Urothelium cell line (cell line): ENCODE data around the gene CDKN2AIP.
"Not testable (repeated sequence)": the region's sequence is repeated elsewhere in the genome, so short reads cannot be mapped to it uniquely, and the experiment has no call there.

ENCODE experiments used
- DNase-seq: peaks from one replicate; pipeline ENCODE4 v3.0.0; 2011; ENCODE audit warnings: low spot score, mixed read lengths
- FAIRE-seq: peaks from 2 replicates; lab custom pipeline; 2011; peaks lifted over from hg19 to GRCh38; lab: Jason Lieb, UNC

CDKN2AIP gene

DNA sequence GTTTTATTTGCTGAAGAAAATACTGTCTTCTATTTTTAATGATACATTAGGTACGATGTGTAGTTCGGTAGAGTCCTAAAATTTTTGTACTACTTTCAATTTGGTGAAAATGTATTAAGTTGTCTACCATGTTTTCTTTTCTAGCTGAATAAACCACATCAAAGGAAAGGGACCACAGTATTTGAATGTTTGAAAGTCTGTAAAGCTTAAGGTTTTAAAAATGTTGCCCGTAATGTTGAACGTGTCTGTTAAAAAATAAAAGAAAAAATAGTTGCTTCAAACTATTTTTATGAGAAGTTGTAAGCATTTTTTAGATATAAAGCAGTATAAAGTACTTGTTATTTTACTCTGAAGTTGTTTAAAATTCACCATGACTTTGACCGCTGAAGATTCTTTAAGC is 3.2 kb downstream of the CDKN2AIP start:
- FAIRE-seq (no peak), DNase-seq (no peak)

DNA sequence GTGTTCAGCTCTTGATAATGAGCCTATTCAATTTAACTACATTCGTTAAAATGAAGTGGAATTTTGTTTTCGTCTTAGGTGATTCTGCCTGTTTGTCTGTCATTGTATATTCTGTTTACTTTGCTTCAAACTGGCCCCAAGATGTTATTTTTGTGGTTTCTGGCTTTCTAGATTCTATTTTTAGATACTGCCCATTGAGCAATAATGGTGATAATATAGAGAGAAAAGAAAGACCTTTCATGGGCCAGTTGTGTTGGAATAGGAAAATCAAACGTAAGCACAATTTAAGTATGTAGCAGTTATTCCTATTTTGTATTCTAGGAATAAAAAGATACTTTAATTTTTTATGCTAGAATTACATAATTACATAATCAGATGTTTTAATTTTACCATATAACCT is 4.0 kb downstream of the CDKN2AIP start:
- DNase-seq (no peak), FAIRE-seq (no peak)

DNA sequence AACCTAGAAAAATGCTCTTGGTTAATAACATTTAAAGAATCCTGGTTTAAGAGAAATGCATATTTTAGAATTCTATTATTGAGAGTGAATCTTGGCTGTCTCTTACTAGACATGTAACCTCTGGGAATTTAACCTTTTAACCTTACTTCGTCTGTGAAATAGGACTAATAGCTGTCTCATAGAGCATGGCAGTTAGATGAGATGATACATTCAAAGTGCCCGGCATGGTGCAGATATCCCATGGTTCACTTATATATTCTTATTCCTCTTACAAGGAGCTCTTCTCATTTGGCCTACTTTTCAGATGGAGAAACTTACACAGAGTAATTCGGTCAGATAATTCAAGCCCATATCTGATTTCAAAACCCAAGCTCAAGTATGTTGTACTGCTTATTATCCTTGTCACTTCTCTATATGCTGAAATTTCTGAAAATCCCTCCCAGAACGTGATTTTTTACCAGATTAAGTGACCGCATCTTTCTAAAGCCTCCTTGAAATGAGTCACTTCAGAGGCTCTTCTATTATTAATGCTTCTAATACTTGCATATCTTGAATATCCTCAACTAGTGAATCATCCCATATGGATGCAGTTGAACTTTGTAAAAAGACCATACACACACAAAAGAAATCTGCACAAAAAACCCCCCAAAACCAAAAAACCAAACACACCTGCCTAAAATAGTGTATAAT is 4.9 kb downstream of the CDKN2AIP start:
- no peak for FAIRE-seq

DNA sequence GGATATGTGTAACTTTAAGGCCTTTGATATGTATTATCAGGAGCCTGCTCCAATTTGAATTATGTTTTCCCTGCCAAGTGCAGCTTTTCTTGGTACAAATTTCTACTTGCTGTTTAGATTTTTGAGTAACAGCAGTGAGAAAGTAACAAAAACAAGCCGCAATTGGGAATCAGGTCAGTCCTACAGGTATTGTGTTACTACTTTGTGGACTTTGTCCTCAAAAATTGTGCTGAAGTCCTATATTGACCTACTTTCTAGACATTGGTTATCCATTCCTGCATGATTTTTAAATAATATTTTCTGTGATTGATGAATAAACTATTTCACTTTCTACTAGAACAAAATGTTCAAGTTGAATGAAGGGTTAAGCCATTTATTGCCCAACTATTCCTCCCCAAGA is 5.7 kb downstream of the CDKN2AIP start:
- no peak for DNase-seq
- FAIRE-seq, result no peak

More for the DNA sequence above, 4.9 kb downstream of the CDKN2AIP start:
- DNase-seq, result no peak

DNA sequence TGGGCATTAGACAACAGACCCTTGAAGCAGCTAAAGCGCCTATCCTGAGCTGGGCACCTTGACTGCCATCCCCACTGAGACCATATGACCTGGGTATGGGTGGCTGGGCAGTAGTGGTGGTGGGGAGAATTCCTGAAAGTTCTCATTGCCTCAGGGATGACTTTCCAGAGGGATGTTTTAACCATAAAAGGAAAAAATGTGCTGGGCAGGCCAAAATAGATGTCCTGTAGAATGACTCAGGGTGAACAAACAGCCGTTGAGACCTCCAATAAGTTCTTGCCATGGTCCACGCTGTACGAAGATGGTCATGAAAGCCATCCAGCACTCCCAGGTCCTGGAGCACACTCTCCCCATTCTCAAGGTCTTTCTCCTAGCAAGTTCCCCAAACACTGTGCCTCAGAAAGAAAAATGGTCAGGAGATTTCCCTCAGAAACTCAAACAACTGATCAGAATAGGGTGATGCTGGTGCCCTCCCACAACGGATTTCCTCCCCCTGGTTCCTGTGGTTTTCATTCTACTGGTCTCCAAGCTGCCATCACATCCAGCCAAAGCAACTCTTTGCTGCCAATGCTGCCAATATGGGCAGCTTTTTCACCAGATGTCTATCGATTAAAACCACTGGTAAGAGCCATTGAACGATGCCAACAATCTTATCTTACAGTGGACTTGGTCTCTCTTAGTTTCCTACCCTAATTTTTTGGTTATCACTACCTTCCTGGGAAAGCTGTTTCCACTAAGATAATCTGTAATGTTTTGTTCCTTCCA is 11.2 kb downstream of the CDKN2AIP start:
- FAIRE-seq (no peak), DNase-seq (no peak)

DNA sequence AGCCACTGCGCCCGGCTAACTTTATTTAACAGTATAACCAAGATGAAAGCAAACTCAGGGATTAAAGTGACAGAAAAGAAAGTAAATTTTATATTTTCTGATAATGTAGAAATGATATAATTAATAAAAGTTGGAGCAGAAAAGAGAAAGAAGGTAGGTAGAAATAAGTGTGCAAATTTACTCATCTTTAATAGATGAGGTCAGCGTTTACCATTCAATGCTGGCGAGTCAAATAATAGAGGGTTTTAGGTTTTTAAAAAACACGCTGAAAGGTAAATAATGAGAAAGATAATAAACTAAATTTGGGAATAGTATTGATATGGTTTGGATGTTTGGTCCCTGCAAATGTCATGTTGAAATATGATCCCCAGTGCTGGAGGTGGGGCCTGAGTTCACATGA is 13.6 kb downstream of the CDKN2AIP start:
- DNase-seq (no peak), FAIRE-seq (no peak)

DNA sequence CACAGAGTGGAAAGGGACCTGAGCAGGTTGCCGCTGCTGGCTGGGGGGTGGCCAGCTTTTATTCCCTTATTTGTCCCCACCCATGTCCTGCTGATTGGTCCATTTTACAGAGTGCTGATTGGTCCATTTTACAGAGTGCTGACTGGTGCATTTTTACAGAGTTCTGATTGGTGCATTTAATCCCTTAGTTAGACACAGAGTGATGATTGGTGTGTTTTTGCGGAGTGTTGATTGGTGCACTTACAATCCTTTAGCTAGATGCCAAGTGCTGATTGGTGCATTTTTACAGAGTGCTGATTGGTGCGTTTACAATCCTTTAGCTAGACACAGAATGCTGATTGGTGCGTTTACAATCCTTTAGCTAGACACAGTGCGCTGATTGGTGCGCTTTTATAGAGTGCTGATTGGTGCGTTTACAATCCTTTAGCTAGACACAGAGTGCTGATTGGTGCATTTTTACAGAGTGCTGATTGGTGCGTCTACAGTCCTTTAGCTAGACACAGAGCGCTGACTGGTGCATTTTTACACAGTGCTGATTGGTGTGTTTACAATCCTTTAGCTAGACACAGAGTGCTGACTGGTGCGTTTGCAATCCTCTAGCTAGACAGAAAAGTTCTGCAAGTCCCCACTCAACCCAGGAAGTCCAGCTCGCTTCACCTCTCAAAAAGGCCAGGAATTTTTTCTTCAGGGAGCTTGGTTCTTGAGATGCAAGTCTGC is 19.6 kb downstream of the CDKN2AIP start:
- not testable (repeated sequence) for DNase-seq, FAIRE-seq

DNA sequence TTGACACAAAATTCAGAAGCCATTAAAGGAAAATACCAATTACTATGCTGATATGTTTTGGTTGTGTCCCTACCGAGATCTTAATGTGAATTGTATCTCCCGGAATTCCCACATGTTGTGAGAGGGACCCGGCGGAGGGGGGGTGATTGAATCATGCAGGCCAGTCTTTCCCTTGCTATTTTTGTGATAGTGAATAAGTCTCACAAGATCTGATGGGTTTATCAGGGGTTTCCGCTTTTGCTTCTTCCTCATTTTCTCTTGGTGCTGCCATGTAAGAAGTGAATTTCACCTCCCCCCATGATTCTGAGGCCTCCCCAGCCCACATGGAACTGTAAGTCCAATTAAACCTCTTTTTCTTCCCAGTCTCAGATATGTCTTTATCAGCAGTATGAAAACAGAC is 21.4 kb downstream of the CDKN2AIP start:
- FAIRE-seq, DNase-seq: not testable (repeated sequence)

DNA sequence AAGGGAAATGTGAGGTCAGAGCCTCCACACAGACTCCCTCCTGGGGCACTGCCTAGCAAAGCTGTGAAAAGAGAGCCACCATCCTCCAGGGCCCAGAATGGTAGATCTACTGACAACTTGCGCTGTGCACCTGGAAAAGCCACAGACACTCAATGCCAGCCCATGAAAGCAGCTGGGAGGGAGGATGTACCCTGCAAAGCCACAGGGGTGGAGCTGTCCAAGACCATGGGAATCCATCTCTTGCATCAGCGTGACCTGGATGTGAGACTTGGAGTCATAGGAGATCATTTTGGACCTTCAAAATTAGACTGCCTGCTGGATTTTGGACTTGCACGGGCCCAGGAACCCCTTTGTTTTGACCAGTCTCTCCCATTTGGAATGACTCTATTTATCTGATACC is 22.8 kb downstream of the CDKN2AIP start:
- DNase-seq (no peak), FAIRE-seq (no peak)

DNA sequence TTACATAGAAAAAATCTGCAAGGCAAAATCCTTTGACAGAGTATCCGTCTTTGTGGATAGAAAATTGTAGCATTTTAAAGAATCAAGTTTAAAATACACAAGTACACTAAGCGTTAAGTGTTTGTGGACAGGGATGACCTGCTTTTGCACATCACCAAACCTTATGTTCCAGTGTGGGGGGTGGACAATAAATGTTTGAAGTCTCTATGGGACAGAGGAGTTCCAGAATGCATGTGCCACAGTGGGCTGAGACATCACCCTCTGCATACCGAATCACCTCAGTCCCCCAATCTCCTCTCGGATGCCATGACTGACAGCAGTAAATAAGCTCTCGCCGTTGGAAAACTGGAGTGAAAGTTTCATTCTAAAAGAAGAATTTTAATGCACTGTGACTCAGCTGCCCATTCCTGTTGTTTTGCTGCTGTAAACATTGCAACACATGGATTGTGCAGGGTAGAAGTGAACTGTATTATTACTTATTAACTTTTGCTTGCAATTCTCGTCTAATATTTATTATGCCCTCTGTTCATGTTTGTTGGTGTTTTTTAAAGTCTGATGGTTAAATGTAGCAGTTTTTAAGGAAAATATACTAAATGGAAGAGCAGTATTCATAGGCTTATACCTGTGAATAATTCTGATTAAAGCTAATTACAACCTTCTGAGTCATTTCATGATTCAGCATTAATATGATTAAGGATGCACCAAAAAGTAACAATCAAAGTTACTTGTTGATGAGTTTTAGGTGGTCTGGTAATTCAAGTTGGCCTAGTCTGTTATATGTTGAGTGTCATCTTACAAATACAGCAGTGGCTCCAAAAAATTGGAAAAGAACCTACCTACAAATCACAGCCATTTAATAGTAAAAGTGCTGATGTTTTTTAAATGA is 24.0 kb downstream of the CDKN2AIP start:
- DNase-seq (no peak), FAIRE-seq (no peak)

DNA sequence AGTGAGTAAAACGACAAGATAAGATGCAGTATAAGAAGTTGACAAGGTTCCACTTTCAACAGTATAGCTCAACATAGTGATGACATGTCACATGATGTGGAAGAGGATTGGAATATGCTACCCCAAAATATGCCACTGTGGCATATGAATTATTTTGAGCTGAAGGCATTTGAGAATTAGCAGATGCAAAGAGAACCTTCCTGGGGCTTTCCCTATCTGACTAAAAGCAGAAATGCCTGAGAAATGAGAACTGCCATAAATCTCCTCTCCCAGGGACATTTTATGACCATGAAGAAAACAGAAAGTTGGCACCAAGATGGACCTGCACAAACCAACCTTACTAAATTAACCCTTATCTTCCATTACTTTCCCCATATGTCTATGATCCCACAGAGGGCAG is 24.8 kb downstream of the CDKN2AIP start:
- no peak for FAIRE-seq
- DNase-seq, result no peak

DNA sequence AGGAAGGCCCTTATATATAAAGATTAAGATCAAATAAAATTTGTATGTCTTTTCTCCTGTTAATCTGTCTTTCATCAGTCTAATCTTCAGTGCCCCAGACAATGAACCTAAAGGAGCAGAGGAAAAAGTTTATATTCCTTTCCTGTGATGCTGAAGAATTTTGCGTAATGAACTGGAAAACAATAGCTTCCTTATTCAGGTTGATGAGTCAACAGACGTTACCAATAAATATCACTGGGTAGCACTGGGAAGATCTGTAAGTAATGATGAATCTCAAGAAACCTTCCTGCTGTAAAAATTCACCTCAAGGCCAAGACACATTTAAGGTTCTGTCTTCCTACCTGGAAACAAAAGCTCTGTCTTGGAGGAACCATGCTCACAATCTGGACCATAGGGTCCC is 25.5 kb downstream of the CDKN2AIP start:
- FAIRE-seq, result no peak
- peak; percentile 59 for DNase-seq

DNA sequence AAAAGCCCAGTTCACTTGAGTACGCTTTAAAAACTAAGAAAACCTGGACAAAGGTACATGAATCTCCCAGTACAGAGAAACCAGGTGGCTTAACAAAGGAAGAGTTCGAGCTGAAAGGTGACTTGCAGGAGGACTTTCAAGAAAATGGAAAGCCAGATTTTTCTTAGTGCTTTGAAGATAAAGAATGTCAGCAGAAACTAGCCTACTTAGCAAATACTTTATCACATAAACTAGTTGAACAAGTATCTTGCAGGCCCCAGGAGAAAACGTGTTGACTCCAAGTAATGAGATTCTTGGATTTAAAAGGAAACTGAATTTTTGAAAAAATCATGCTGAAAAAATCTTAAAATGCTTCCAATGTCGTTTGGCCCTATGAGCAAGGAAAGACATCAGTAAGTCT is 26.4 kb downstream of the CDKN2AIP start:
- no peak for FAIRE-seq
- no peak for DNase-seq

DNA sequence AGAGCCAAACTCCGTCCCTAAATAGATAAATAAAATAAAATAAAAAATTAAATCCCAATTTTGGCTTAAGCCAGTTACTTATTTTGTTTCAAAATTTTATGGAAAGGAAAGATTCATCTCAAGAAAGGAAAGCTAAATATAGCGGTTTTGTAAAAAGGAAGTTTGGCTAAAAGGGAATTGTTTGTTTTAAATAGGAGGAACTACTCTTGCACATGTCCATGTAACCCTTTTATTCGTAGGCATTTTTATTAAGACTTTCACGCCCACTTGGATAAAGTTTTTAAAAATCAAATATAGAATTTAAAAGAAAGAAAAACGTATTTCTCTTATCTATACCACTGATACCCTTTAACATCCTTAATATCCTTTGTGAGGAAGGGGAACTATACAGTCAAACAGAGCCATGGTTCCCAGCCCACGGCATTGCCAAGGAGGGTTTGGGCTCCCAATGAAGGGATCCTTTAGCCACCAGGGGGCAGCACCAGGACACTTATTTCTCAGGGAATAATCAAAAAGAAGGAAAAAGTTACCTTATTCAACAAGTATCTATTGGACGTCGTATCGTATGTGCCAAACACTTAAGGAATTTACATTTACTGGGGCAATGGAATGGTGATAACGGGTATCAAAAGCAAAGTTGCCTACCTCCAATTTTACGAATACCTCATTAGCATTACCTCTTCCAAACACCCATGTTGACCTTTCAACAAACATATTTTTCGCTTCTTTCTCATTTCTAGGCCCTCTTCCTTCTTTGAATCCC is 27.7 kb downstream of the CDKN2AIP start:
- DNase-seq (peak; percentile 70), FAIRE-seq (no peak)

DNA sequence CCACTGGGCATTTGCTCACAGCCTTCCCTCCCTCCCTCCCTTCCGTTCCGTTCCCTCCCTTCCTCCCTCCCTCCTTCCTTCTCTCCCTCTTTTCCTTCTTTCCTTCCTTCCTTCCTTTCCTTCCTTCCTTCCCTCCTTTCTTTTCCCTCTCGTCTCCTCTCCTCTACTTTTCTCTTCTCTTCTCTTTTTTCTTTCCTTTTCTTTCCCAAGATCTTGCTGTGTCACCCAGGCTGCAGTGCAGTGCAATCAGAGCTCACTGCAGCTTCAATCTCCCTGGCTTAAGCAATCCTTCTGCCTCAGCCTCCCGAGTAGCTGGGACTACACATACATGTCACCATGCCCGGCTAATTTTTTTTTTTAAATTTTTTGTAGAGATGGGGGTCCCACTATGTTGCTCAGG is 33.7 kb downstream of the CDKN2AIP start:
- DNase-seq, result no peak
- FAIRE-seq, result no peak

DNA sequence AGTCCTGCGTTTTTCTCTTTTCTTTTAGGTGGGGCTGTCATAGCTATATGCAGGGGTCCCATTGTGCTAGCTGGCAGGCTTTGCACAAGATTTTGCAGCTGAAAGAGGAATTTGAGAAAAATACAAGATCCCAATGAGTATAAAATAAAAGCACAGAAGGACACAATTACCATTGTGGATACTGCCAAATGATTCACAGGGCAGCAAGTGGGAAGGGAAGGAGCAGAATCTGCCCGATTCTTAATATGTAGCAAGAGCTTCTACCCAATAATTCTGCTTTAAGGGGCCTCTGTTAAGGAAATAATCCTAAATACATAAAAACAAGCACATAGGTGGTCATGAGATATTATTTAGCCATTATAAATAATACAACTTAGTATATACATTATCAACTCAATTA is 34.5 kb downstream of the CDKN2AIP start:
- no peak for FAIRE-seq

DNA sequence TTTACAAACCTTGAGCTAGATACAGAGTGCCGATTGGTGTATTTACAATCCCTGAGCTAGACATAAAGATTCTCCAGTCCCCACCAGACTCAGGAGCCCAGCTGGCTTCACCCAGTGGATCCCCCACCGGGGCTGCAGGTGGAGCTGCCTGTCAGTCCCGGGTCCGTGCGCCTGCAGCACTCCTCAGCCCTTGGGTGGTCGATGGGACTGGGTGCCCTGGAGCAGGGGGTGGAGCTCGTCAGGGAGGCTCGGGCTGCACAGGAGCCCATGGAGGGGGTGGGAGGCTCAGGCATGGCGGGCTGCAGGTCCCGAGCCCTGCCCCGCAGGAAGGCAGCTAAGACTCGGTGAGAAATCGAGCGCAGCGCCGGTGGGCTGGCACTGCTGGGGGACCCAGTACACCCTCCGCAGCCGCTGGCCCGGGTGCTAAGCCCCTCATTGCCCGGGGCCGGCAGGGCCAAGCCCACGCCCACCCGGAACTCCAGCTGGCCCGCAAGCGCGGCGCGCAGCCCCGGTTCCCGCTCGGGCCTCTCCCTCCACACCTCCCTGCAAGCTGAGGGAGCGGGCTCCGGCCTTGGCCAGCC is 38.2 kb downstream of the CDKN2AIP start:
- not testable (repeated sequence) for DNase-seq

More for the DNA sequence above, 34.5 kb downstream of the CDKN2AIP start:
- DNase-seq, result no peak

DNA sequence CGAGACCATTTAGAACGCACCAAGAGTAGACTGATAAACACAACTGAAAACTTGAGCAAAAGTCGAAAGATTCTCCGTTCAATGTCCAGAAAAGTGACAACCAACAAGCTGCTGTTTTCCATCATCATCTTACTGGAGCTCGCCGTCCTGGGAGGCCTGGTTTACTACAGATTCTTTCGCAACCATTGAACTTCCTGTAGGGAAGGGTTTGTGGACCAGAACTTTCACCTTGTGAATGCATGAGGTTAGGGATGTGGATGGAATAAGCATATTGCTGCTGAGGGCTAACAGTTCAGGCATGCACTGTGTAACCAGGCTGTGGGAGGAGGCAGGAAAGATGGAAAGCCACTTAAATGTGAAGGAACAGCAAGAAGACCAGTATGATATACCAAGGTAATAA is 39.6 kb downstream of the CDKN2AIP start:
- DNase-seq (no peak), FAIRE-seq (no peak)

More for the DNA sequence above, 38.2 kb downstream of the CDKN2AIP start:
- FAIRE-seq, result not testable (repeated sequence)

DNA sequence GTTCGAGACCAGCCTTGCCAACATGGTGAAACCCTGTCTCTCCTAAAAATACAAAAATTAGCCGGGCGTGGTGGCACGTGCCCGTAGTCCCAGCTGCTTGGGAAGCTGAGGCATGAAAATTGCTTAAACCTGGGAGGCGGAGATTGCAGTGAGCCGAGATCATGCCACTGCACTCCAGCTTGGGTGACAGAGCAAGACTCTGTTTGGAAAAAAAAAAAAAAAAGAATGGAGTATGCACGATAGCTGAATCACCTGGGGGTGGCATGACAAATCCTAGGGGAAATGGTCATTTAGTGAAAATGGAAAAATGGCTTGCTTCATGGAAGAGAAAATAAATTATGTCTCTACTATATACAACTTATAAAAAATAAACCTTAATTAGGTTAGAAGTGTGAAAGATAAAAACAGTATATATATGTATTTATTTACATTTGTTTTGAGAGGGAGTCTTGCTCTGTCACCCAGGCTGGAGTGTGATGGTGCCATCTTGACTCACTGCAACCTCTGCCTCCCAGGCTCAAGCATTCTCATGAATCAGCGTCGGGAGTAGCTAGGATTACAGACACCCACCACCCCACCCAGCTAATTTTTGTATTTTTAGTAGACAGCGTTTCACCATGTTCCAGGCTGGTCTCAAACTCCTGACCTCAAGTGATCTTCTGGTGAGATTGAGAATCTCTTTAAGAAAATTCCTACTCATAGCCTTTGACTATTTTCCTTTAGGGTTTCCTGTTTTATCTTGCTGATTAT is 41.1 kb downstream of the CDKN2AIP start:
- DNase-seq (no peak), FAIRE-seq (no peak)
